Activated T-helper 9 cell treated with anti-CD3 and anti-CD28 coated beads, Interleukin-2, amount 50 U/mL, for 16 hours (primary cell): ENCODE results near the gene MTHFS.
"Not testable (repeated sequence)": the region's sequence is repeated elsewhere in the genome, so short reads cannot be mapped to it uniquely, and the experiment has no call there.

Source experiments
- DNase-seq: peaks from one replicate; pipeline ENCODE4 v3.0.0-alpha.2; 2020; ENCODE audit warnings: low read depth

MTHFS gene

GRCh38 chr15:79915776-79916501 lies 19.1 kb upstream of the MTHFS start:
- not testable (repeated sequence) for DNase-seq

- DNase-seq: no peak
Measured at GRCh38 chr15:79914728-79915127, 17.9 kb upstream of the MTHFS start.

- not testable (repeated sequence) for DNase-seq
Measured at GRCh38 chr15:79909556-79910335, 12.9 kb upstream of the MTHFS start.

- no peak for DNase-seq
Measured at GRCh38 chr15:79904271-79904670, 7.5 kb upstream of the MTHFS start.

- DNase-seq: no peak
Measured at GRCh38 chr15:79903626-79904025, 6.8 kb upstream of the MTHFS start.

- no peak for DNase-seq
Measured at GRCh38 chr15:79903144-79903543, 6.3 kb upstream of the MTHFS start.

DNA sequence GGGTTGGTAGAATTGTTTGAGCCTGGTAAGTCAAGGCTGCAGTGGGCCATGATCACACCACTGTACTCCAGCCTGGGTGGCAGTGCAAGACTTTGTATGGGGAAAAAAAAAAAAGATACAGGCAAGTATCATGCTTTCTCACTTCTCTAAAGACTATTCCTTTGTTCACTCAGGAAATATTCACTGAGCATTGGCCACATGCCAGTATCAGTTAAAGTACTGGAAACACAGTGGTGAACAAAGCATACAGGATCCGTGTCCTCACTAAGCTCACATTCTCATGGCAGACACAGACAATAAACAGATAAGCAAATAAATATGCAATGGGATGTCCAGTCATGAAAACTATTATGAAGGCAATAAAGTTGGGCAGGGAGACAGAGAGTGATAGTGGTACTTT lies 5.1 kb upstream of the MTHFS start:
- no peak for DNase-seq

DNA sequence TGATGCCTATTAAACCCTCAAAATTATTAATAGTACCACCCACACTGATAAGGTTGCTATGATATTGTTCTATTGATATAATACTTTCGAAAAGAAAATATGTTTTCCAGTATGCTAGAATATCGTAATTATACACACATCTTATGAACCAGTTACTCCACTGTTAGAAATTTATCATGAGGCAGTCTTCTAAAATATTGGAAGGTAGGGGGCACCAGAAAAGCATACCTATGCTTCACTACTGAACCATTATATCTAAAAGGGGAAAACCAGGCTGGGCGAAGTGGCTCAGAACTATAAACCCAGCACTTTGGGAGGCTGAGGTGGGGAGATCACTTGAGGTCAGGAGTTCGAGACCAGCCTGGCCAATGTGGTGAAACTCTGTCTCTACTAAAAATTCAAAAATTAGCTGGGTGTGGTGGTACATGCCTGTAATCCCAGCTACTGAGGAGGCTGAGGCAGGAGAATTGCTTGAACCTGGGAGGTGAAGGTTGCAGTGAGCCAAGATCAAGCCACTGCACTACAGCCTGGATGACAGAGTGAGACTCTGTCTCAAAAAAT lies 4.1 kb upstream of the MTHFS start:
- not testable (repeated sequence) for DNase-seq

DNA sequence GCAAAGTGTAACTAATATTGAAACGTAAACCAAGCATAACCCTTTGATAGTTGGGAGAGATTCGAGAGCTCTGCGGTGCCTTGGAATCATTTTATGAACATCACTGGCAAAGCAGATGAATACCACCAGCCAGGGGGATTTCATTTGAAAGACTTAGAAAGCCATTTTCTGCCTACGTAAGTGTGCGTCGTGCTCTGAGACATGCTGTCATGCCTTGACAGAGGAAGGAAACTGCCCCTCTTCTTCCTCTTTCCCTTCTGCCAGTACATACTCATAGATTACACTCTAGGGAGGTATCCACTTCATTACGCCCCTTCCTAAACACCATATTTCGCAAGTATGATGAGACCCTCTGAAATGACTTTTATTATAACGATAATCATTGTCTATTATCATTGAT lies 3.3 kb upstream of the MTHFS start:
- DNase-seq: no peak

DNA sequence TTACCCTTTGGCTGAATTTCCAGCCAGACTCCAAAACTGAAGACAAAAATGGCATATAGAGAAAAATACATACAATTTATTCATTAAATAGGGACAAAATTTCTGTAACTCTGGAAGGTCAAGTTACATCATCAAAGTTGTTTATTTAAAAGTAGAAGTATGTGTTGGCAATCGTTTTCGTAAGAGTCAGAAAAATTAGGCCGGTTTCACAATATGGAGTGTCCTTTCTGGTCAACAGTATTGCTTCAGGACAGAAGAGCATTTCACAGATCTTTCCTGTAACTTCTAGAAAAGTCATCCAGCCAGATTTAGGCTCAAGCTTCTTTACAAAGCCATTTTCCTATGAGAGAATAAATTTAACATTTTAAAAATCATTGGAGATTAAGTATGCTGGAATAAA lies 2.0 kb upstream of the MTHFS start:
- not testable (repeated sequence) for DNase-seq

DNA sequence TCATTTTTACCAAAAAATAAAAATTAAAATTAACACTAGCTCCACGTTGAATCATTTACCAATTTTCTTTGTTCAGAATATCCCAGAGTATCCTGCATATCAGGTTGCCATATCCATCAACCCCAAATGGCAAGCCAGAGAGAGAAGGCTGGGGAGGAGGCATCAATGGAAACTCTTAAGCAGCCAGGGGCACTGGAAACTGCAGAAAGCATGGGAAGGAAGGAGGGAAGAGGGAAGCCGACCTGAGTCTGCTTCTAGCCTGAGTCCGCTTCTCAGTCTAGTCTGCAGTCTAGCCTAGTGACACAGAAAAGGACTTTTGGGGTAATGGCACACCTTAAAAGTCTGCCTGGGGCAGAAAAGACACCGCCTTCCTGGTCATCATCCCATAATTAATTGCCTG lies 1.6 kb upstream of the MTHFS start:
- DNase-seq: no peak

DNA sequence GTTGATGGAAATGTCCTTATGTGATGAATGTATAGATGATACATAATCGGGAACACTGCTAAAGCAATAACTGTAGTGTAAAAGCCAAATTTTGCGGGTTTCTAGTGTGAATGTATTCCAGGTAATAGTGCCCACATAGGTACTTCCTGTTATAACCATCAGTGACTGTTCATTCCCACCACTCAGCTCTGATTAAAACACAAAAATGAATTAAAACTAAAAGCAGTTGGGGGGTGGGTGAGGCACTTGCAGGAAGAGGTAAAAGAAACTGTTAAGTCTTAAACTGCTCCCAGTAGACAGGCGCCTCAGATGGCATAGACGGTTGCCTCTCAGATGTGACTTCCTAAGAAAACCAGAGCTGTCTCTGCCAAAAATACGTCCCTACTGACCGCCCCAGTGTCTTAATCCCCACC lies 893 bp upstream of the MTHFS start:
- no peak for DNase-seq

DNA sequence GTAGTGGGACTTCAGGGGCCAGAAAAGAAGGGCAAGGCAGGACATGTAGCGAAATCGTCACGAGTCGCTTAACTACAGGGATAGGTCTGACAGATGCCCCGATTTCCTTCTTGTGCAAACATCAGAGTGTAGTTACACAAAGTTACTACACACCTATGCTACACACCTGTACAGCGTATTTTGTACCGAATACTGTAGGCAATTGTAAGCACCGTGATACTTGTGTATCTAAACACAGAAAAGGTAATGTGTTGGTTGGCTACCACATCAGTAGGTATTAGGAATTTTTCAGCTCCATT lies 515 bp upstream of the MTHFS start:
- no peak for DNase-seq

GRCh38 chr15:79896131-79896633 lies 632 bp downstream of the MTHFS start:
- no peak for DNase-seq

GRCh38 chr15:79887054-79887930 lies 9.5 kb downstream of the MTHFS start:
- no peak for DNase-seq

DNA sequence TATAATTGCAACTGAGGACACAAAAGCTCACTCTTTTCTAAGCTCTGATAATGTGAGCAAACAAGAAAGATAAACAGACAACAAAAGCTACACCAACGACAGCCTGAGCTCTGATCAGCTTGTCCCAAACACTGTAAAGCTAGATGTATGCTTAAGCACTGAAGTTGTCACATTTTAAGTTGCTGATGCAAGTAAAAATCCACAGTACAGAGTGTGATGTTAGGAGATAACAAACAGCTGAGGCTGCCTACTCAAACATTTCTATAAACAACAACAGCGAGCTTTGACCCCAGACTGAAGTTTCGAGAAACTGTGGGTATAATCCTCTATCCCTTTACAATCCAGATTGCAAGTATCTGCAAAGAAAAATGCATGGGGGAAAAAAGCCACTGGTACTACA lies 10.7 kb downstream of the MTHFS start:
- DNase-seq: no peak

DNA sequence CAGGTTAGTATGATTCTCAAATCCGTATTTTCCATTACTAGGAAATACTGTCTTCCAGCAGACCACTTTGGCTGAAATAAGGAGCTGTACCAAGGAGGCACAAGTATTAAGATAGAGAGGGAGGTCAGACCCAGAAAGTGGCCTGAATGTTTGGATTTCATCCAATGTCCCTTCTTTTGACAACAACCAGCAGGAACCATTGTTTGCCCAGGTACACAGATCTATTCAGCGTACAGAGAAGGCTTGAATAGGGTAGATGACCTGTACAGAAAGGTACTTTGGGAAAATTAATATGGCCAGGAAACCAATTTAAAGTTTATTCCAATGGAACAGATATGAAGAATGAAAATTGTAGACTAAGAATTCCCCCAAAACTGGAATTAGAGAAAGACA lies 12.6 kb downstream of the MTHFS start:
- DNase-seq: no peak

- DNase-seq: no peak
Measured at GRCh38 chr15:79883579-79884203, 13.1 kb downstream of the MTHFS start.

GRCh38 chr15:79881668-79882067 lies 15.1 kb downstream of the MTHFS start:
- DNase-seq: no peak

- DNase-seq: no peak
Measured at GRCh38 chr15:79881254-79881653, 15.6 kb downstream of the MTHFS start.

DNA sequence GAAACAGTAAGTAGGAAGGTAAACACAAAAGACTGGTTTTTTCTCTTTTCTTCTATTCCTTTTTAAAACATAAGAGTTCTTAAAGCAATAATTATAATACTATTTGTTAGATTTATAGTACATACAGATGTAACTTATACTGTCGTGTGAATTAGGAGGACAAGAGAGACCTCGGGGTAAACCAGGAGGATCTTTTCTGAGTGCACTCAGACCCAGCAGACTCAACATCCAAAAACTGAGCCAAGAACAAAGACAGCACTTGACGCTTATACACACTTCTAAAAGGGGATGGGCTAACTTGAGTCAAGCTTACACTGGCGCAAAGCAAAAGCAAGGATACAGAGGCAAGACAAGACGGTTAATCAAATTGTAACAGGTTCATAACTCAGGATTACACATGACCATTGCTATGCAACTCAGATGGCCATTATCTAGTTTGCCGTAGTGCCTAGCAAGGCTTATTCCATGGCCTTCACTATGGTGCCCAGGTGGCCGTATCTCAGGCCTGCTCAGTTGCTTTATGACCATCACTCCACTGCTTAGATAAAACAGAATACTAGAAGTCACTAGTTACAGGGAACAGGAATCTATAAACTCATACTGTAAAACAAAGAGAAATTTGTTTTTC lies 18.6 kb downstream of the MTHFS start:
- no peak for DNase-seq
